ENCODE data around the gene CLDN14.

The CLDN14 gene

DNA sequence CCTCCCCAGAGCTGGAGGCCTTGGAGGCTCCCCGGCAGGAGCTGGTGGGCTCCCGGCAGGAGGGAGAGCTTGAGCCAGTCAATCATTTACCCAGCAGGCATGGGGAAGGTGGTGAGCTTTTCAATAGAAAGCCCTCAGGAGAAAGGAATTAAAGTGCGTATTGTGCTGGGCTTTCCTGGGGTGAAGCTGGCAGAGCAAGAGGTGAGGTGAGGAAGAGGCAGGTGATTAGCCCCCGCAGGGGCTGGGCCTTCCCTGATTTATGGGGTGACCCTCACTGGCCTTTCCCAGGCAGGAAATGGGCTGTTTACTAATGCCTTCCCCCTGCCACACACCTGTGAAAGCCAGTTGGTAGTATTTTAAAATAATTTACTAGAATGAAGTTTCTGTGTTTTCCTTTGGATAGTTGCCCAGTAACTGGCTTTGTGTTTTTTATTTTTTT lies 25.8 kb downstream of the CLDN14 start:
- DNase-seq (ENCODE audit: extremely low spot score), result no peak
- TF ChIP-seq SP1 (IDR thresholded peaks at IDR 0.05) (no peak), HDGF (IDR thresholded peaks at IDR 0.05; ENCODE audit: borderline replicate concordance) (no peak), FOXM1 (IDR thresholded peaks at IDR 0.05; ENCODE audit: borderline replicate concordance) (no peak)
- TF ChIP-seq, protein P1, sequence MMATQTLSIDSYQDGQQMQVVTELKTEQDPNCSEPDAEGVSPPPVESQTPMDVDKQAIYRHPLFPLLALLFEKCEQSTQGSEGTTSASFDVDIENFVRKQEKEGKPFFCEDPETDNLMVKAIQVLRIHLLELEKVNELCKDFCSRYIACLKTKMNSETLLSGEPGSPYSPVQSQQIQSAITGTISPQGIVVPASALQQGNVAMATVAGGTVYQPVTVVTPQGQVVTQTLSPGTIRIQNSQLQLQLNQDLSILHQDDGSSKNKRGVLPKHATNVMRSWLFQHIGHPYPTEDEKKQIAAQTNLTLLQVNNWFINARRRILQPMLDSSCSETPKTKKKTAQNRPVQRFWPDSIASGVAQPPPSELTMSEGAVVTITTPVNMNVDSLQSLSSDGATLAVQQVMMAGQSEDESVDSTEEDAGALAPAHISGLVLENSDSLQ (IDR thresholded peaks at IDR 0.05), result peak; percentile 61
- ChIA-PET CTCF (interaction anchor here (0.6 kb wide), 1 partner anchor 20 kb away, joined by 4 read pairs; no protein-coding TSS in a partner anchor), POLR2A (no interaction called here)

DNA sequence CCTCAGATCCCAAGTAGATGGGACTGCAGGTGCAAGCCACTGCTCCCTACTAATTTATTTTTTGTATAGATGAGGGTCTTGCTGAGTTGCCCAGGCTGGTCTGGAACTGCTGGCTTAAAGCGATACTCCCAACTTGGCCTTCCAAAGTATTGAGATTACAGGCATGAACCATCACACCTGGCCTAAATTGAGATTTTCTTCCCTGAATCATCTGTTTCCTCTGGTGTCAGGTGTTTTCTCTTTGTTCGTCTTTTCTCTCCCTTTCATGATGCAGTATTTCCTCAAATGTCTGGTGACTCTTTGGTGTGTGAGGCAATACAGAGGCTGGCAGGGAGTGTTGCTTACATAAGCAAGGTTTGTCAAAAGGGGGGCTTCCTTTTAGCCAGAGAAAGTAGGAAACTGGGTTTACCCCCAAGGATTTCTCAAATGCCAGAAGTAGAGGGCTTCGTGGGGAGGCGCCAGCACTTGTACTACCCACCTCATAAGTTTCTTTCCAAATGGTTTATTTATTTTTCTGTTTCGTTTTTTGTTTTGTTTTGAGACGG lies 27.6 kb downstream of the CLDN14 start:
- CTCF ChIA-PET, result no interaction called here
- POLR2A ChIA-PET, result no interaction called here
- TF ChIP-seq LEF1 (IDR thresholded peaks at IDR 0.05; ENCODE audit: borderline replicate concordance), result no peak
- TF ChIP-seq, protein P1 (IDR thresholded peaks at IDR 0.05), result no peak
- TF ChIP-seq TARDBP (IDR thresholded peaks at IDR 0.05), result no peak
- TF ChIP-seq ZNF384 (IDR thresholded peaks at IDR 0.05), result no peak
- no peak for TF ChIP-seq FOXK2 (IDR thresholded peaks at IDR 0.05)
- TF ChIP-seq SP1 (IDR thresholded peaks at IDR 0.05), result no peak
- no peak for TF ChIP-seq HDGF (IDR thresholded peaks at IDR 0.05; ENCODE audit: borderline replicate concordance)
- TF ChIP-seq ELF4 (IDR thresholded peaks at IDR 0.05), result no peak
- no peak for TF ChIP-seq FOXM1 (IDR thresholded peaks at IDR 0.05; ENCODE audit: borderline replicate concordance)
- no peak for TF ChIP-seq NFRKB (IDR thresholded peaks at IDR 0.05)
- TF ChIP-seq BHLHE40 (IDR thresholded peaks at IDR 0.05; ENCODE audit: borderline replicate concordance), result no peak
- no peak for DNase-seq (ENCODE audit: extremely low spot score)

DNA sequence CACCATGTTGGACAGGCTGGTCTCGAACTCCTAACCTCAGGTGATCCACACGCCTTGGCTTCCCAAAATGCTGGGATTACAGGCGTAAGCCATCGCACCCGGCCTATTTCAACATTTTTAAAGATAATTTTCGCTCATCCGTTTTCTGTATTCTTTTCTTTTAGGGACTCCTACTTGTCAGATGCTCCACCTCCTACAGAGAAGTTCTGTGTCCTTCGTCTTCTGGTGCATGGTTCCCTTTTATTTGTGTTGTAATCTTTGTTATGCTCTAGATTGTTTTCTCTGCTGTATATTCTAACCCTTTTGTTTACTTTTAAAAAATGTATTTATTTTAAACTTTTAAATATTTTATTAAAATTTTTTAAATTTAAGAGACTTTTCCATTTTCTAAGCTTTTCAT lies 28.4 kb downstream of the CLDN14 start:
- CTCF ChIA-PET, result no interaction called here
- TF ChIP-seq ZNF384 (IDR thresholded peaks at IDR 0.05) (no peak), LEF1 (IDR thresholded peaks at IDR 0.05; ENCODE audit: borderline replicate concordance) (no peak), TARDBP (IDR thresholded peaks at IDR 0.05) (no peak), ELF4 (IDR thresholded peaks at IDR 0.05) (no peak), ARNT (IDR thresholded peaks at IDR 0.05) (no peak), BHLHE40 (IDR thresholded peaks at IDR 0.05; ENCODE audit: borderline replicate concordance) (no peak), FOXM1 (IDR thresholded peaks at IDR 0.05; ENCODE audit: borderline replicate concordance) (no peak), L3MBTL2 (conservative IDR thresholded peaks at IDR 0.05) (no peak), CTBP1 (IDR thresholded peaks at IDR 0.05; ENCODE audit: borderline replicate concordance) (no peak), HDGF (IDR thresholded peaks at IDR 0.05; ENCODE audit: borderline replicate concordance) (no peak), FOXK2 (IDR thresholded peaks at IDR 0.05) (no peak), NFRKB (IDR thresholded peaks at IDR 0.05) (no peak), SUZ12 (IDR thresholded peaks at IDR 0.05) (no peak), FOXA1 (IDR thresholded peaks at IDR 0.05) (no peak), SP1 (IDR thresholded peaks at IDR 0.05) (no peak)
- TF ChIP-seq, protein P1 (IDR thresholded peaks at IDR 0.05), result no peak
- POLR2A ChIA-PET, result no interaction called here
- no peak for DNase-seq (ENCODE audit: extremely low spot score)

DNA sequence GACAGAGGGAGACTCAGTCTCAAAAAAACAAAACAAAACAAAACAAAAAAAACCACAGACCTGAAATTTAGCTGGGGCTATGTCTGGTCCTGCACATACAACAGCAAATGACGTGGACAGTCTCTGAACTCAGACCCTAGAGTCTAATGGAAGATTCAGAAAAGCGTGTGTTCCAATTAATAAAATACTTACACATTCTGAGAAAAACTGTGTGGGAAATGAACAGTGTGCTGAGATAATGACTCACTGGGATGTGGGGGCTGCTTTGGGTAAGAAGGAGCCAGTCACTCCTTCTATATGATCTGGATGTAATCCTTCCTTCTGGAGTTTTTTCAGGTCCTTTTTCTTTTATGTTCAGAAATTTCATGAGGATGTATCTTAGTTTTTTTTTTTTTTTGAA lies 29.4 kb downstream of the CLDN14 start:
- TF ChIP-seq HDGF (IDR thresholded peaks at IDR 0.05; ENCODE audit: borderline replicate concordance), result no peak
- TF ChIP-seq ELF4 (IDR thresholded peaks at IDR 0.05), result no peak
- TF ChIP-seq CTBP1 (IDR thresholded peaks at IDR 0.05; ENCODE audit: borderline replicate concordance), result no peak
- no peak for TF ChIP-seq FOXA1 (IDR thresholded peaks at IDR 0.05)
- no peak for TF ChIP-seq NFRKB (IDR thresholded peaks at IDR 0.05)
- TF ChIP-seq, protein P1 (IDR thresholded peaks at IDR 0.05), result no peak
- TF ChIP-seq SP1 (IDR thresholded peaks at IDR 0.05), result no peak
- TF ChIP-seq LEF1 (IDR thresholded peaks at IDR 0.05; ENCODE audit: borderline replicate concordance), result no peak
- no peak for TF ChIP-seq TARDBP (IDR thresholded peaks at IDR 0.05)
- no peak for TF ChIP-seq FOXM1 (IDR thresholded peaks at IDR 0.05; ENCODE audit: borderline replicate concordance)
- no peak for TF ChIP-seq ZNF384 (IDR thresholded peaks at IDR 0.05)
- no peak for TF ChIP-seq FOXK2 (IDR thresholded peaks at IDR 0.05)
- TF ChIP-seq SUZ12 (IDR thresholded peaks at IDR 0.05), result no peak
- no peak for TF ChIP-seq BHLHE40 (IDR thresholded peaks at IDR 0.05; ENCODE audit: borderline replicate concordance)
- TF ChIP-seq L3MBTL2 (conservative IDR thresholded peaks at IDR 0.05), result no peak
- TF ChIP-seq ARNT (IDR thresholded peaks at IDR 0.05), result no peak
- ChIA-PET POLR2A (no interaction called here), CTCF (no interaction called here)
- DNase-seq (ENCODE audit: extremely low spot score), result no peak

DNA sequence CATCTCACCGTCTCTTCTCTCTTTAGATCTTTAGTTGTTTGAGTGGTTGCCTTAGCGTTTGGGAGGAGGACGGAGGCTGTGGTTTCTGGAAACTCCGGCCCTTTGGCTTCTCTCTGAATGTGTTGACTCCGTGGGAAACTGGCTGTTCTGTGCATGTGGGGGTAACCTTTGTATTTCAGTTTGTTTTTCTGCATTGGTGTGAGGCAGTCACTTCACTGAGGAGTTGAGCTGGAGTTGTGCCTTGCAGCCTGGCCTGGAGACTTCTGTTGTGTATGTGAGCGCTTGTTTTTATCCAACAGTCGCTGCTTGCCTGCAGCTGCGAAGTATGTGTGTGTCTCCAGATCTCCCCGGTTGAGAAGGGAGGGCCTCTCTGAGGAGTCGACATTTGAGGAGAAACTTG lies 33.6 kb downstream of the CLDN14 start:
- POLR2A ChIA-PET, result no interaction called here
- DNase-seq (ENCODE audit: extremely low spot score), result no peak
- CTCF ChIA-PET, result no interaction called here
- TF ChIP-seq ZNF384 (IDR thresholded peaks at IDR 0.05) (no peak), ELF4 (IDR thresholded peaks at IDR 0.05) (no peak), HDGF (IDR thresholded peaks at IDR 0.05; ENCODE audit: borderline replicate concordance) (no peak), FOXM1 (IDR thresholded peaks at IDR 0.05; ENCODE audit: borderline replicate concordance) (no peak), L3MBTL2 (conservative IDR thresholded peaks at IDR 0.05) (no peak), FOXA1 (IDR thresholded peaks at IDR 0.05) (no peak), NFRKB (IDR thresholded peaks at IDR 0.05) (no peak), SUZ12 (IDR thresholded peaks at IDR 0.05) (no peak), SP1 (IDR thresholded peaks at IDR 0.05) (no peak), BHLHE40 (IDR thresholded peaks at IDR 0.05; ENCODE audit: borderline replicate concordance) (no peak), LEF1 (IDR thresholded peaks at IDR 0.05; ENCODE audit: borderline replicate concordance) (no peak), ARNT (IDR thresholded peaks at IDR 0.05) (no peak), FOXK2 (IDR thresholded peaks at IDR 0.05) (no peak)
- TF ChIP-seq, protein P1 (IDR thresholded peaks at IDR 0.05), result no peak

Data from HEK293T (cell line).